Smooth muscle cell (in vitro differentiated cells): ENCODE results near the gene ST6GALNAC4. TPM values are rescaled to one million over a fixed set of nuclear protein-coding genes. Genes with fewer than 3 reads are reported as not detected.

ENCODE experiments used
- DNase-seq: peaks from one replicate; lab custom pipeline; 2025; ENCODE audit not compliant: unreplicated experiment; lab: John Stamatoyannopoulos, UW
- H2AFZ ChIP-seq: fragments of 200-600 bp; sonication (generic); 2 replicates; pipeline ENCODE4 v1.6.0; 2016; ENCODE audit warnings: antibody characterized with exemption, low read depth, mild to moderate bottlenecking
- H3F3A ChIP-seq: fragments of 200-600 bp; sonication (generic); 2 replicates; pipeline ENCODE4 v1.6.0; 2017; ENCODE audit warnings: antibody characterized with exemption, low read depth
- H3K27ac ChIP-seq: fragments of 200-600 bp; sonication (generic); 2 replicates; pipeline ENCODE4 v1.5.1; 2016; ENCODE audit warnings: low read depth, mild to moderate bottlenecking
- H3K27me3 ChIP-seq: fragments of 200-600 bp; sonication (generic); 2 replicates; pipeline ENCODE4 v1.6.1; 2016; ENCODE audit warnings: low read depth, mild to moderate bottlenecking
- H3K36me3 ChIP-seq: fragments of 200-600 bp; sonication (generic); 2 replicates; pipeline ENCODE4 v1.5.1; 2016; ENCODE audit warnings: low read depth
- H3K4me1 ChIP-seq: fragments of 200-600 bp; sonication (generic); 2 replicates; pipeline ENCODE4 v1.5.1; 2016; ENCODE audit warnings: low read depth
- H3K4me2 ChIP-seq: fragments of 200-600 bp; sonication (generic); 2 replicates; pipeline ENCODE4 v1.6.0; 2016; ENCODE audit warnings: mild to moderate bottlenecking
- H3K4me3 ChIP-seq: fragments of 200-600 bp; sonication (generic); 2 replicates; pipeline ENCODE4 v1.5.1; 2016; ENCODE audit warnings: mild to moderate bottlenecking
- H3K79me2 ChIP-seq: fragments of 200-600 bp; sonication (generic); 2 replicates; pipeline ENCODE4 v1.6.0; 2016; ENCODE audit warnings: low read depth, mild to moderate bottlenecking
- H3K9ac ChIP-seq: fragments of 200-600 bp; sonication (generic); 2 replicates; pipeline ENCODE4 v1.6.0; 2016; ENCODE audit warnings: low read depth
- H3K9me3 ChIP-seq: fragments of 200-600 bp; sonication (generic); replicated peaks from 2 replicates; pipeline ENCODE4 v1.5.1; 2016; ENCODE audit warnings: low read depth
- H4K20me1 ChIP-seq: fragments of 200-600 bp; sonication (generic); 2 replicates; pipeline ENCODE4 v1.6.0; 2016; ENCODE audit warnings: low read depth
- WGBS: methylation state at CpG from one replicate; pipeline ENCODE4 v1.1.7; 2016; ENCODE audit warnings: low lambda C conversion rate; 5-methylcytosine and 5-hydroxymethylcytosine counted together
- polyA plus RNA-seq: library from polyadenylated mRNA; unstranded; fragments of >200 nt; fragmentation: Nextera tagmentation; extraction: Ambion mirVana; gene quantifications from 2 replicates; pipeline ENCODE4 v1.2.1, GENCODE V29; 2016
- total RNA-seq: library from RNA; depleted of rRNA; stranded (reverse); fragments of >200 nt; gene quantifications from 2 replicates; pipeline ENCODE4 v1.2.3, GENCODE V29; 2014
- TF ChIP-seq, protein P1 (sequence below): fragments of 200-600 bp; sonication (generic); IDR thresholded peaks from 2 replicates; pipeline ENCODE4 v1.5.1; 2017; ENCODE audit warnings: borderline replicate concordance, mild to moderate bottlenecking, antibody characterized with exemption; ENCODE audit not compliant: insufficient read depth, poor library complexity, severe bottlenecking

Gene ST6GALNAC4
- total and polyA plus RNA-seq, 2 experiments from 2014 or later = 12.1 to 22.5 TPM

DNA sequence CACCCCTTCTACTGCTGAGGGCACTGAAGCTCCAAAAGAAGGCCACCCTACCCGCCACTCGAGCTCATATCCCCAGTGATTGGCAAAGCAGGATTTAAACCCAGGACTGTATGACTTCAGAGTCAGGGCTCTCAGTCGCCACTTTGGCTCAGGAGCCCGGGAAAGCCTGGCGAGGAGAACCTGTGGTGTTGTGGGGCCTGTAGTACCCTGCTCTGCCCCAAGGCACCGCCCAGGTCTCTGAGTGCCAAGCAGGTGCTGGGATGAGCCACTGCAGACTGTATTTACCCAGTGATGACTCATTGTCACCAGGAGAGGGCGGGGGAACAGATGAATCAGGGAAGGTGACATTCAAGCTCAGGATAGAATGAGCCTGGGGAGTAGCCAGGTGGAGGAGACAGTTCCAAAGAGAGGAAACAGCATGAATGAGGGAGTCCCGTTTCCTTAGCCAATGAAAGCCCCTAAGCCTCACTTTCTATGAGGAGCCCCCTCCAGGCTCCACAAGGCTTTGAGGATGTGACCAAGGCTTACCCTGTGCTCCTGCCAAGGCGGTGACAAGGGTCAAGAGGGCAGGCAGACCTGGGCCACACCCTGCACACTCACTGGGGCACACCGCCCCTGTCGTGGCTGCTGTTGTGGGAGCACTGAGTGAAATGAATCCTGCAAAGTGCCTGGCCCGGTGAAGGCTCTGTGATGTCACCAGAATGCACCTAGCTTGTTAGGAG lies 38.6 kb upstream of the ST6GALNAC4 start:
- Histone ChIP-seq H3K9me3 (no peaks in the 10 kb centered on the region), H3F3A (no peaks in the 10 kb centered on the region), H3K9ac (no peak overlapping the region), H3K27ac (peak overlapping the region; percentile 49), H3K4me2 (no peak overlapping the region), H3K4me1 (peaks cover 3% of the 10 kb centered on the region), H2AFZ (no peak overlapping the region), H3K4me3 (no peak overlapping the region), H4K20me1 (peaks cover 60% of the 10 kb centered on the region), H3K79me2 (peaks cover 79% of the 10 kb centered on the region), H3K27me3 (no peaks in the 10 kb centered on the region), H3K36me3 (no peaks in the 10 kb centered on the region)
- TF ChIP-seq, protein P1, sequence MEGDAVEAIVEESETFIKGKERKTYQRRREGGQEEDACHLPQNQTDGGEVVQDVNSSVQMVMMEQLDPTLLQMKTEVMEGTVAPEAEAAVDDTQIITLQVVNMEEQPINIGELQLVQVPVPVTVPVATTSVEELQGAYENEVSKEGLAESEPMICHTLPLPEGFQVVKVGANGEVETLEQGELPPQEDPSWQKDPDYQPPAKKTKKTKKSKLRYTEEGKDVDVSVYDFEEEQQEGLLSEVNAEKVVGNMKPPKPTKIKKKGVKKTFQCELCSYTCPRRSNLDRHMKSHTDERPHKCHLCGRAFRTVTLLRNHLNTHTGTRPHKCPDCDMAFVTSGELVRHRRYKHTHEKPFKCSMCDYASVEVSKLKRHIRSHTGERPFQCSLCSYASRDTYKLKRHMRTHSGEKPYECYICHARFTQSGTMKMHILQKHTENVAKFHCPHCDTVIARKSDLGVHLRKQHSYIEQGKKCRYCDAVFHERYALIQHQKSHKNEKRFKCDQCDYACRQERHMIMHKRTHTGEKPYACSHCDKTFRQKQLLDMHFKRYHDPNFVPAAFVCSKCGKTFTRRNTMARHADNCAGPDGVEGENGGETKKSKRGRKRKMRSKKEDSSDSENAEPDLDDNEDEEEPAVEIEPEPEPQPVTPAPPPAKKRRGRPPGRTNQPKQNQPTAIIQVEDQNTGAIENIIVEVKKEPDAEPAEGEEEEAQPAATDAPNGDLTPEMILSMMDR = peak; percentile 3
- DNase-seq = no peak
- 64% methylated on average over 12 of the region's 12 CpGs for WGBS

DNA sequence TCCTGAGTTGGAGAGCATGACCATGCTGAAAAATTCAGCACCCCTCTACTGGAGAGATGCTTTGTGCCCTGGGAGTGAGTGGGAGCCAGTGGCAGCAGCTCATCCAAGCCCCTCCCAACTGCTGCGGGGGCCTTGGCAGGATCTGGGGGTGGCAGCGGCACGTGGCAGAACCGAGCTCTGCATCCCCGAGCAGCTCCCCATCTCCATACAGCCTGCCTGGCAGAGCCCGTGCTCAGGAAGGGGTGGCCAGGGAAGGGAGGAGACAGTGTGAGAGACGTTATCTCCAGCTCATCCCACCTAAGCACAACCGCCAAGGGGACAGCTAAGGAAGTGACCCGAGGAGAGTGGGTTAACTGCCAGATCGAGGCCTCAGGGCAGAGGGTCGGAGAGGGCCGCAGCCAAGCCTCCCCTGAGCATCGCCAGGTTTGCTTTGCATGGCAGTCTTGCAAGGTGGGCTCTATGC lies 38.0 kb upstream of the ST6GALNAC4 start:
- Histone ChIP-seq H3K4me1 (no peaks in the 10 kb centered on the region), H3K9me3 (no peaks in the 10 kb centered on the region), H3F3A (no peaks in the 10 kb centered on the region), H3K9ac (no peak overlapping the region), H2AFZ (no peak overlapping the region), H3K4me3 (no peak overlapping the region), H3K27ac (no peak overlapping the region), H3K27me3 (no peaks in the 10 kb centered on the region), H3K36me3 (no peaks in the 10 kb centered on the region), H3K4me2 (no peak overlapping the region), H3K79me2 (peaks cover 77% of the 10 kb centered on the region), H4K20me1 (peaks cover 65% of the 10 kb centered on the region)
- TF ChIP-seq, protein P1 = no peak
- no peak for DNase-seq
- WGBS = 94% methylated on average over 13 of the region's 13 CpGs

DNA sequence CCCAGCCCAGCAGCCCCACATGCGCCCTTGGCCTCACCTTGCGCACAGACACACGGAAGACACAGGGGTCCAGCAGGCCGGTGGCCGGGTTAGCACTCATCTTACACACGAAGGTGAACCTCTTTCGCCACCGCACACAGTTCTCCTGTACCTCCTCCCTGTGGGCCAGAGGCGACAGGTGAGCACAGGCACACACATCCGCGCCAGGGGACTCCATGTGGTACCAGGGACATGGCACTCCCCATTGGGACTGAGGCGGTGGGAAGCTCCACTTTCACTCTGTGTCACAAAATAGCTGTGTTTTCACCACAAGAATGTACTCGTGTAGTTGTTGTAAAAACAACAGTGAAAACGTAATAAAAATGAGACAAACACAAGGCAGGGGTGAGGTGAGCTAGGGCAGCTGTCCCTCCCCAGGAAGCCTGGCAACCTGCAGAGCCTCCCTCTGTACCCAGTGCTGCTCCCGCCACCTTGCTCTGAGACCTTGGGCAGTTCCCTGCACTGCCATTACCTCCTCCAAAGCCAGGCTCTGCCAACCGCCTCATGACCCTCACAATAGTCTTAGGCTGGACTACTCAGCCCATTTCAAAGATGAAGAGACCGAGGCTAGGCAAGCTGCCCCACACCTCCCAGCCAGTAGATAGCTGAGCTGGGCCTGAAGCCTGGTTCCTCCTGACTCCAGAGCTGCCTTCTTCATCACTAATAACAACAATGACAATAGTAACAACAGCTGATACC lies 37.1 kb upstream of the ST6GALNAC4 start:
- no peaks in the 10 kb centered on the region for H3K9me3 ChIP-seq
- no peak overlapping the region for H3K4me3 ChIP-seq
- peaks cover 71% of the 10 kb centered on the region for H3K79me2 ChIP-seq
- TF ChIP-seq, protein P1 = no peak
- H3K4me1 ChIP-seq = no peaks in the 10 kb centered on the region
- H3K36me3 ChIP-seq = no peaks in the 10 kb centered on the region
- H2AFZ ChIP-seq = no peak overlapping the region
- no peak overlapping the region for H3K27ac ChIP-seq
- H4K20me1 ChIP-seq = peaks cover 72% of the 10 kb centered on the region
- no peaks in the 10 kb centered on the region for H3F3A ChIP-seq
- H3K9ac ChIP-seq = no peak overlapping the region
- DNase-seq = no peak
- H3K4me2 ChIP-seq = no peak overlapping the region
- WGBS = 95% methylated on average over 16 of the region's 17 CpGs
- no peaks in the 10 kb centered on the region for H3K27me3 ChIP-seq
